Smooth muscle cell (in vitro differentiated cells): ENCODE data around the gene HSP90AB1. TPM values are rescaled to one million over a fixed set of nuclear protein-coding genes. Genes with fewer than 3 reads are reported as not detected.
A peak's percentile ranks its signal among the peaks of the same experiment; 100 is the strongest.

Source experiments
- DNase-seq: peaks from one replicate; lab custom pipeline; 2025; ENCODE audit not compliant: unreplicated experiment; lab: John Stamatoyannopoulos, UW
- H2AFZ ChIP-seq: fragments of 200-600 bp; sonication (generic); 2 replicates; pipeline ENCODE4 v1.6.0; 2016; ENCODE audit warnings: antibody characterized with exemption, low read depth, mild to moderate bottlenecking
- H3F3A ChIP-seq: fragments of 200-600 bp; sonication (generic); 2 replicates; pipeline ENCODE4 v1.6.0; 2017; ENCODE audit warnings: antibody characterized with exemption, low read depth
- H3K27ac ChIP-seq: fragments of 200-600 bp; sonication (generic); 2 replicates; pipeline ENCODE4 v1.5.1; 2016; ENCODE audit warnings: low read depth, mild to moderate bottlenecking
- H3K27me3 ChIP-seq: fragments of 200-600 bp; sonication (generic); 2 replicates; pipeline ENCODE4 v1.6.1; 2016; ENCODE audit warnings: low read depth, mild to moderate bottlenecking
- H3K36me3 ChIP-seq: fragments of 200-600 bp; sonication (generic); 2 replicates; pipeline ENCODE4 v1.5.1; 2016; ENCODE audit warnings: low read depth
- H3K4me1 ChIP-seq: fragments of 200-600 bp; sonication (generic); 2 replicates; pipeline ENCODE4 v1.5.1; 2016; ENCODE audit warnings: low read depth
- H3K4me2 ChIP-seq: fragments of 200-600 bp; sonication (generic); 2 replicates; pipeline ENCODE4 v1.6.0; 2016; ENCODE audit warnings: mild to moderate bottlenecking
- H3K4me3 ChIP-seq: fragments of 200-600 bp; sonication (generic); 2 replicates; pipeline ENCODE4 v1.5.1; 2016; ENCODE audit warnings: mild to moderate bottlenecking
- H3K79me2 ChIP-seq: fragments of 200-600 bp; sonication (generic); 2 replicates; pipeline ENCODE4 v1.6.0; 2016; ENCODE audit warnings: low read depth, mild to moderate bottlenecking
- H3K9ac ChIP-seq: fragments of 200-600 bp; sonication (generic); 2 replicates; pipeline ENCODE4 v1.6.0; 2016; ENCODE audit warnings: low read depth
- H3K9me3 ChIP-seq: fragments of 200-600 bp; sonication (generic); replicated peaks from 2 replicates; pipeline ENCODE4 v1.5.1; 2016; ENCODE audit warnings: low read depth
- H4K20me1 ChIP-seq: fragments of 200-600 bp; sonication (generic); 2 replicates; pipeline ENCODE4 v1.6.0; 2016; ENCODE audit warnings: low read depth
- CTCF ChIP-seq: fragments of 200-600 bp; sonication (generic); IDR thresholded peaks from 2 replicates; pipeline ENCODE4 v1.5.1; 2017; ENCODE audit warnings: borderline replicate concordance, mild to moderate bottlenecking, antibody characterized with exemption; ENCODE audit not compliant: insufficient read depth, poor library complexity, severe bottlenecking
- WGBS: methylation state at CpG from one replicate; pipeline ENCODE4 v1.1.7; 2016; ENCODE audit warnings: low lambda C conversion rate; 5-methylcytosine and 5-hydroxymethylcytosine counted together
- polyA plus RNA-seq: library from polyadenylated mRNA; unstranded; fragments of >200 nt; fragmentation: Nextera tagmentation; extraction: Ambion mirVana; gene quantifications from 2 replicates; pipeline ENCODE4 v1.2.1, GENCODE V29; 2016
- total RNA-seq: library from RNA; depleted of rRNA; stranded (reverse); fragments of >200 nt; gene quantifications from 2 replicates; pipeline ENCODE4 v1.2.3, GENCODE V29; 2014

HSP90AB1 gene
- total and polyA plus RNA-seq, 2 experiments from 2014 or later = 408 to 736 TPM

GRCh38 chr6:44297063-44298038 is 50.5 kb downstream of the HSP90AB1 start:
- no peak for DNase-seq
- Histone ChIP-seq H3K27me3 (peaks cover 64% of the 10 kb centered on the region), H3K27ac (no peak overlapping the region), H3K79me2 (no peaks in the 10 kb centered on the region), H3K4me2 (peak overlapping the region; percentile 92), H3K9ac (no peak overlapping the region), H4K20me1 (no peaks in the 10 kb centered on the region), H2AFZ (no peak overlapping the region), H3K36me3 (no peaks in the 10 kb centered on the region), H3F3A (no peaks in the 10 kb centered on the region), H3K4me1 (peaks cover 4% of the 10 kb centered on the region), H3K9me3 (no peaks in the 10 kb centered on the region), H3K4me3 (peak overlapping the region; percentile 60)
- WGBS = 2% methylated on average over 74 of the region's 86 CpGs
- no peak for TF ChIP-seq CTCF

GRCh38 chr6:44298055-44298803 is 51.3 kb downstream of the HSP90AB1 start:
- Histone ChIP-seq H3F3A (no peaks in the 10 kb centered on the region), H3K4me3 (peak overlapping the region; percentile 60), H2AFZ (no peak overlapping the region), H3K27ac (no peak overlapping the region), H4K20me1 (no peaks in the 10 kb centered on the region), H3K9me3 (no peaks in the 10 kb centered on the region), H3K36me3 (no peaks in the 10 kb centered on the region), H3K4me1 (peaks cover 4% of the 10 kb centered on the region), H3K27me3 (peaks cover 58% of the 10 kb centered on the region), H3K9ac (no peak overlapping the region), H3K79me2 (no peaks in the 10 kb centered on the region), H3K4me2 (peak overlapping the region; percentile 92)
- 45% methylated on average over 20 of the region's 20 CpGs for WGBS
- TF ChIP-seq CTCF = no peak
- DNase-seq = no peak

- Histone ChIP-seq H3F3A (no peaks in the 10 kb centered on the region), H2AFZ (no peak overlapping the region), H3K4me3 (no peak overlapping the region), H3K9ac (no peak overlapping the region), H3K27ac (no peak overlapping the region), H3K4me1 (peaks cover 4% of the 10 kb centered on the region), H4K20me1 (no peaks in the 10 kb centered on the region), H3K79me2 (no peaks in the 10 kb centered on the region), H3K9me3 (no peaks in the 10 kb centered on the region), H3K36me3 (no peaks in the 10 kb centered on the region), H3K27me3 (peaks cover 52% of the 10 kb centered on the region), H3K4me2 (no peak overlapping the region)
- WGBS = 82% methylated on average over 3 of the region's 3 CpGs
- no peak for DNase-seq
- TF ChIP-seq CTCF = no peak
These were observed 52.0 kb downstream of the HSP90AB1 start for GRCh38 chr6:44298864-44299263.
